Effector CD8-positive, alpha-beta T cell (primary cell): ENCODE results near the gene KRT83.
"Not testable (repeated sequence)": the region's sequence is repeated elsewhere in the genome, so short reads cannot be mapped to it uniquely, and the experiment has no call there.

Source experiments
- DNase-seq: peaks from one replicate; lab custom pipeline; 2025; lab: John Stamatoyannopoulos, UW

The KRT83 gene

GRCh38 chr12:52308806-52309425, 12.3 kb downstream of the KRT83 start:
- DNase-seq: no peak

GRCh38 chr12:52307836-52308805, 13.1 kb downstream of the KRT83 start:
- no peak for DNase-seq

- no peak for DNase-seq
Measured at GRCh38 chr12:52306731-52307130, 14.5 kb downstream of the KRT83 start.

- no peak for DNase-seq
Measured at GRCh38 chr12:52305921-52306705, 15.1 kb downstream of the KRT83 start.

- not testable (repeated sequence) for DNase-seq
Measured at GRCh38 chr12:52304941-52305411, 16.2 kb downstream of the KRT83 start.

GRCh38 chr12:52302242-52302914, 18.8 kb downstream of the KRT83 start:
- not testable (repeated sequence) for DNase-seq

GRCh38 chr12:52301721-52302120, 19.5 kb downstream of the KRT83 start:
- not testable (repeated sequence) for DNase-seq

GRCh38 chr12:52300796-52301691, 20.2 kb downstream of the KRT83 start:
- DNase-seq: no peak

GRCh38 chr12:52298677-52299190, 22.5 kb downstream of the KRT83 start:
- DNase-seq: no peak

GRCh38 chr12:52296572-52297215, 24.5 kb downstream of the KRT83 start:
- no peak for DNase-seq

GRCh38 chr12:52295663-52296062, 25.5 kb downstream of the KRT83 start:
- DNase-seq: no peak

- DNase-seq: no peak
Measured at GRCh38 chr12:52294803-52295202, 26.4 kb downstream of the KRT83 start.

- DNase-seq: no peak
Measured at GRCh38 chr12:52293926-52294325, 27.3 kb downstream of the KRT83 start.

GRCh38 chr12:52291267-52291935, 29.8 kb downstream of the KRT83 start, which contains the start of gene KRT81:
Gene KRT81, minus strand, starts transcription at chr12:52291534. Its CDS starts 69 bp downstream, at chr12:52291465.
- DNase-seq: no peak

GRCh38 chr12:52290483-52291134, 30.6 kb downstream of the KRT83 start:
- DNase-seq: not testable (repeated sequence)

GRCh38 chr12:52287816-52288805, 33.1 kb downstream of the KRT83 start:
- not testable (repeated sequence) for DNase-seq
